ENCODE measurements around the gene PFAS. TPM values are rescaled to one million over a fixed set of nuclear protein-coding genes. Genes with fewer than 3 reads are reported as not detected.

PFAS gene
- total RNA-seq, 1 experiment from 2014 or later = 246 TPM

- TF ChIP-seq AR (CRISPR knock-in tag; IDR thresholded peaks at IDR 0.05) = no peak
These were observed 45.3 kb downstream of the PFAS start (continued) for GRCh38 chr17:8294361-8294760.

- DNase-seq (ENCODE audit: low spot score) = no peak
- TF ChIP-seq ZMAT4 (CRISPR knock-in tag; IDR thresholded peaks at IDR 0.05) = no peak
- 0 out of 2 replicates have a peak, but pooled peaks have one; percentile 26 for TF ChIP-seq NFE2L1 (CRISPR knock-in tag; IDR thresholded peaks at IDR 0.05)
- no peak for TF ChIP-seq EMX1 (CRISPR knock-in tag; IDR thresholded peaks at IDR 0.05)
- no peaks in the 10 kb centered on the region; the same call in 1 of the 2 replicates for H3K36me3 Mint-ChIP-seq
- CTCF ChIA-PET = interaction anchor here (0.6 to 1.6 kb wide), 26 partner anchors 9 to 451 kb away, joined by 3 to 13 read pairs (median 4); partner anchors contain the start of gene KRABD2
- POLR2A ChIA-PET = interaction anchor here (0.6 to 1.6 kb wide), 12 partner anchors 17 to 141 kb away, joined by 3 to 17 read pairs (median 4); partner anchors contain the start of genes AURKB, CTC1, KRABD2 and PFAS
- H3K4me1 Mint-ChIP-seq = peaks cover 20% of the 10 kb centered on the region
- H3K9me3 Mint-ChIP-seq = no peaks in the 10 kb centered on the region
- H3K4me3 Mint-ChIP-seq = peak overlapping the region; percentile 74
- peak; percentile 8 for ATAC-seq
- H3K27ac Mint-ChIP-seq = peak overlapping the region; percentile 73
- H3K27me3 Mint-ChIP-seq (ENCODE audit: low read depth) = no peaks in the 10 kb centered on the region; the same call in 1 of the 2 replicates
These were observed 45.8 kb downstream of the PFAS start for GRCh38 chr17:8294814-8295316.

GRCh38 chr17:8300226-8300625 lies 51.1 kb downstream of the PFAS start:
- peak overlapping the region; percentile 41 for H3K4me3 Mint-ChIP-seq
- H3K9me3 Mint-ChIP-seq = peaks cover 4% of the 10 kb centered on the region; the same call in 1 of the 2 replicates
- H3K27me3 Mint-ChIP-seq (ENCODE audit: low read depth) = no peaks in the 10 kb centered on the region
- ATAC-seq (no peak), DNase-seq (ENCODE audit: low spot score) (no peak)
- H3K27ac Mint-ChIP-seq = no peak overlapping the region; the same call in 1 of the 2 replicates
- H3K4me1 Mint-ChIP-seq = peaks cover 6% of the 10 kb centered on the region; the same call in 1 of the 2 replicates
- no peaks in the 10 kb centered on the region for H3K36me3 Mint-ChIP-seq
- CTCF ChIA-PET = interaction anchor here (0.6 to 1.8 kb wide), 32 partner anchors 12 to 1770 kb away, joined by 3 to 18 read pairs (median 5); partner anchors contain the start of genes ALOX12B, AURKB, CTC1 and KRABD2
- TF ChIP-seq E2F1 (CRISPR knock-in tag; IDR thresholded peaks at IDR 0.05) = no peak
- no peak for TF ChIP-seq ARID4B (CRISPR knock-in tag; IDR thresholded peaks at IDR 0.05; ENCODE audit: borderline replicate concordance)
- TF ChIP-seq ZNF512 (CRISPR knock-in tag; IDR thresholded peaks at IDR 0.05; ENCODE audit: borderline replicate concordance) = 0 out of 2 replicates have a peak, but pooled peaks have one; percentile 21
- POLR2A ChIA-PET = interaction anchor here (1.0 kb wide), 1 partner anchor 77 kb away, joined by 3 read pairs; the partner anchor contains the start of gene KRABD2

All from WTC11 (cell line).